ENCODE results near the gene HDDC3. TPM values are rescaled to one million over a fixed set of nuclear protein-coding genes. Genes with fewer than 3 reads are reported as not detected.

HDDC3 gene
- total and polyA plus RNA-seq, 9 of the 15 experiments (the other 6 are each of a cell fraction or from before 2014, with no cell fraction given) = 14.9 to 55.8 (median 36.9) TPM

DNA sequence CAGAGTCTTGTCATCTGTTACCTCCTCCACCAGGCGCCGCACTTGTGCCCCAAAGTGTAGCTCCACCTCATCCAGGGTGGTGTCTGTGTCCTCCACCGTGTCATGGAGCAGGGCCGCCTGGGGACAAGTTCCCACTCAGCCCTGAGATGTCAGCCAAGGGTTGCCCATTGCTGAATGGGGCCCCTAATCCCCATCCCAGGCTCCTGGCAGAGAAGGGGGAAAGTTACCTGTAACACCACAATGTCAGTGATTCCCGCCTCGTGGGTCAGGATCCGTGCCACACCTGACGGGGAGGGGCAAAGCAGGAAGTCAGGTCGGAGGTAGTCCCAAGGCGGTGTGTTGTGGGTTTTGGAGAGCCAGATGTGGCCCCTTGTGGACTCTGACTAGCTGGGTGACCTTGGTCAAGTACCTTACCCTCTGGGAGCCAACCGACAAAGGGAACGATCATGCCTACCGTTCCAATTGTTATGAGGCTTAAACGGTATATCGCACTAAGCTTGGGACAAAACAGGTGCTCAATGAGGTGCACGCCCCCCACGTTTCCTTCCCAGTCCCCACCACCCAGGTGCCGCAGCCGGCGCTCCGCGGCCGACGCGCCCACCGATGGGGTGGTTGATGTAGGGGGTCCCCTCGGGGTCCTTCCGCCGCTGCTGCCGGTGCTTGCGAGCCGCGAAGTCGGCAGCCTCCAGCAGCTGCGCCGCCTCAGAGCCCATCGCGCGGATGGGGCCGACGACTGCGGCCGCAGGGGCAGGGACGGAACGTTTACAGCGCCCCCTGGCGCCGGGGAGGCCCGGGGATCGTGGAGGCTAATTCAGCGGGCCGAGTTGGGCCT, at the start of gene HDDC3 (continued):
- no peak for TF ChIP-seq FOXM1 (IDR thresholded peaks at IDR 0.05; ENCODE audit: low read depth)
- TF ChIP-seq FOXM1 (CRISPR knock-in tag; IDR thresholded peaks at IDR 0.05; ENCODE audit: low read depth) = no peak
- TF ChIP-seq SP2 (IDR thresholded peaks at IDR 0.05; ENCODE audit: extremely low read depth, low read depth, low read length, poor library complexity, severe bottlenecking) = peak; percentile 81
- TF ChIP-seq SMAD2 (IDR thresholded peaks at IDR 0.05; ENCODE audit: low read depth, low read length) = no peak
- no peak for TF ChIP-seq EHMT2 (IDR thresholded peaks at IDR 0.05)
- TF ChIP-seq SMARCA4 (IDR thresholded peaks at IDR 0.05) = no peak
- TF ChIP-seq TAL1 (IDR thresholded peaks at IDR 0.05) = no peak
- TF ChIP-seq ZNF764 (CRISPR knock-in tag; IDR thresholded peaks at IDR 0.05; ENCODE audit: low read depth) = no peak
- no peak; the same call in 1 of the 2 replicates for TF ChIP-seq ZNF511 (CRISPR knock-in tag; IDR thresholded peaks at IDR 0.05)
- no peak for TF ChIP-seq PATZ1 (CRISPR knock-in tag; IDR thresholded peaks at IDR 0.05; ENCODE audit: borderline replicate concordance)
- no peak for TF ChIP-seq MED1 (CRISPR knock-in tag; IDR thresholded peaks at IDR 0.05; ENCODE audit: borderline replicate concordance)
- no peak for TF ChIP-seq XRCC3 (IDR thresholded peaks at IDR 0.05)
- TF ChIP-seq HIVEP1 (CRISPR knock-in tag; IDR thresholded peaks at IDR 0.05) = no peak
- TF ChIP-seq ESRRA (IDR thresholded peaks at IDR 0.05; ENCODE audit: borderline replicate concordance, low read depth) = peak; percentile 70
- TF ChIP-seq HLTF (IDR thresholded peaks at IDR 0.05) = peak; percentile 49; the same call in 1 of the 2 replicates
- TF ChIP-seq ZBTB5 (IDR thresholded peaks at IDR 0.05) = no peak
- no peak for TF ChIP-seq ZC3H8 (IDR thresholded peaks at IDR 0.05)
- TF ChIP-seq CHD1 (IDR thresholded peaks at IDR 0.05; ENCODE audit: low read length) = peak; percentile 91
- TF ChIP-seq XRCC5 (IDR thresholded peaks at IDR 0.05; ENCODE audit: low read depth, low read length) = peak; percentile 85
- TF ChIP-seq ZNF24 (IDR thresholded peaks at IDR 0.05) = peak; percentile 64; the same call in 1 of the 2 replicates
- 0 out of 2 replicates have a peak, but pooled peaks have one; percentile 9 for TF ChIP-seq ZNF175 (CRISPR knock-in tag; IDR thresholded peaks at IDR 0.05; ENCODE audit: low read depth)
- TF ChIP-seq HINFP (tag; conservative IDR thresholded peaks at IDR 0.05; ENCODE audit: low read depth) = no peak
- TF ChIP-seq YY1 (IDR thresholded peaks at IDR 0.05; ENCODE audit: borderline replicate concordance in 1 of 3, control insufficient read depth in 1 of 3, extremely low read depth in 1 of 3, insufficient read depth in 3 of 3, insufficient read length in 1 of 3, insufficient replicate concordance in 2 of 3, low read depth in 1 of 3, low read length in 2 of 3) = peak in 2 of 3 experiments; percentile 86
